Retinal pigment epithelial cell (primary cell): ENCODE data around the gene MAP3K8.

Experiments used
- DNase-seq: peaks from one replicate; pipeline ENCODE4 v3.0.0-alpha.2; 2010; ENCODE audit warnings: low read depth
- H3K4me3 ChIP-seq: 2 replicates; pipeline ENCODE4 v1.5.1; 2011; ENCODE audit warnings: mild to moderate bottlenecking, low read length, control low read depth, moderate library complexity
- CTCF ChIP-seq: conservative IDR thresholded peaks from 2 replicates; pipeline ENCODE4 v1.5.1; 2011; ENCODE audit warnings: low read depth, low read length, control low read depth, inconsistent platforms

The MAP3K8 gene

GRCh38 chr10:30447125-30447799 lies 13.3 kb downstream of the MAP3K8 start:
- H3K4me3 ChIP-seq = no peak overlapping the region
- no peak for TF ChIP-seq CTCF
- DNase-seq = no peak

- no peak overlapping the region for H3K4me3 ChIP-seq
- DNase-seq = no peak
- no peak for TF ChIP-seq CTCF
Observed at GRCh38 chr10:30448092-30448491, 14.1 kb downstream of the MAP3K8 start.

GRCh38 chr10:30453764-30454527 lies 20.0 kb downstream of the MAP3K8 start:
- no peak overlapping the region for H3K4me3 ChIP-seq
- TF ChIP-seq CTCF = no peak
- no peak for DNase-seq

- TF ChIP-seq CTCF = no peak
- DNase-seq = peak; percentile 78
- H3K4me3 ChIP-seq = no peak overlapping the region
Observed at GRCh38 chr10:30454744-30455510, 20.9 kb downstream of the MAP3K8 start.

GRCh38 chr10:30455816-30456215 lies 21.8 kb downstream of the MAP3K8 start:
- no peak for DNase-seq
- H3K4me3 ChIP-seq = no peak overlapping the region
- no peak for TF ChIP-seq CTCF

- no peak for DNase-seq
- no peak overlapping the region for H3K4me3 ChIP-seq
- TF ChIP-seq CTCF = no peak
Observed at GRCh38 chr10:30456266-30456665, 22.3 kb downstream of the MAP3K8 start.
